ENCODE results near the gene GJA5.

Gene GJA5

DNA sequence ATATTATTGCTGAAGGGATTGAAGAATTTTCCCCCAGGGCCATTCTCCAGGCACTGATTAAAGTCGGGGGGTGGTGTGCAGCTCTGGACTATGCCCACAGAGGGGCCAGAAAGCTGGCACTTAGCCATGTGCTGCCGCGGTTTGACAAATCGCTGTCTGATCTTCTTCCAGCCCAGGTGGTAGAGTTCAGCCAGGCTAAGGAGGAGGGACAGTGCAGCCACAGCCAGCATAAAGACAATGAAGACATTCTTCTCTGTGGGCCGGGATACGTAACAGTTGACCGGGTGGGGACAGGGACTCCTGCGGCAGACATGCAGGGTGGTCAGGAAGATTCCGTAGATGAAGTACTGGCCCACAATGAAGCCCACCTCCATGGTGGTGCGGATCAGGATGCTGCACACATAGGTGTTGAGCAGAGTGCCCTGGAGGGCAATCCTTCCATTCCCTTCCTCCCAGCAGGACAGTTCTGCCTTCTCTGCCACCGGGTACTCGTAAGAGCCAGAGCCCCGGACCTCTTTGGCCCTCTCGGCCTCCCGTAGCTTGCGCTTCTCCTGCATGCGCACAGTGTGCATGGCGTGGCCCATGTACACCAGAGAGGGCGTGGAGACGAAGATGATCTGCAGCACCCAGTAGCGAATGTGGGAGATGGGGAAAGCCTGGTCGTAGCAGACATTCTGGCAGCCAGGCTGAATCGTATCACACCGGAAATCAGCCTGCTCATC lies 1.9 kb downstream of the GJA5 start:
- H3K27me3 ChIP-seq (replicated peaks), result no peaks in the 10 kb centered on the region
- H3K27ac ChIP-seq, result no peak overlapping the region
- H3K36me3 ChIP-seq (replicated peaks), result no peaks in the 10 kb centered on the region
- TF ChIP-seq, protein P1, sequence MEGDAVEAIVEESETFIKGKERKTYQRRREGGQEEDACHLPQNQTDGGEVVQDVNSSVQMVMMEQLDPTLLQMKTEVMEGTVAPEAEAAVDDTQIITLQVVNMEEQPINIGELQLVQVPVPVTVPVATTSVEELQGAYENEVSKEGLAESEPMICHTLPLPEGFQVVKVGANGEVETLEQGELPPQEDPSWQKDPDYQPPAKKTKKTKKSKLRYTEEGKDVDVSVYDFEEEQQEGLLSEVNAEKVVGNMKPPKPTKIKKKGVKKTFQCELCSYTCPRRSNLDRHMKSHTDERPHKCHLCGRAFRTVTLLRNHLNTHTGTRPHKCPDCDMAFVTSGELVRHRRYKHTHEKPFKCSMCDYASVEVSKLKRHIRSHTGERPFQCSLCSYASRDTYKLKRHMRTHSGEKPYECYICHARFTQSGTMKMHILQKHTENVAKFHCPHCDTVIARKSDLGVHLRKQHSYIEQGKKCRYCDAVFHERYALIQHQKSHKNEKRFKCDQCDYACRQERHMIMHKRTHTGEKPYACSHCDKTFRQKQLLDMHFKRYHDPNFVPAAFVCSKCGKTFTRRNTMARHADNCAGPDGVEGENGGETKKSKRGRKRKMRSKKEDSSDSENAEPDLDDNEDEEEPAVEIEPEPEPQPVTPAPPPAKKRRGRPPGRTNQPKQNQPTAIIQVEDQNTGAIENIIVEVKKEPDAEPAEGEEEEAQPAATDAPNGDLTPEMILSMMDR (IDR thresholded peaks at IDR 0.05; ENCODE audit: low read depth, low read length, missing control alignments), result no peak
- in situ Hi-C loops (cut with HindIII; ENCODE audit: low pct_ligation_motif_present, low sequenced_read_pairs), result no loop called here
- H3K4me3 ChIP-seq (ENCODE audit: low read depth, low read length), result no peak overlapping the region
- DNase-seq, result no peak

- in situ Hi-C loops (cut with HindIII; ENCODE audit: low pct_ligation_motif_present, low sequenced_read_pairs), result no loop called here
- TF ChIP-seq, protein P1 (IDR thresholded peaks at IDR 0.05; ENCODE audit: low read depth, low read length, missing control alignments), result no peak
- H3K27me3 ChIP-seq (replicated peaks), result no peaks in the 10 kb centered on the region
- no peak overlapping the region for H3K27ac ChIP-seq
- H3K4me3 ChIP-seq (ENCODE audit: low read depth, low read length), result no peak overlapping the region
- no peak for DNase-seq
- H3K36me3 ChIP-seq (replicated peaks), result no peaks in the 10 kb centered on the region
Observed at GRCh38 chr1:147757015-147757990, 3.1 kb downstream of the GJA5 start.

GRCh38 chr1:147756341-147756740 lies 4.1 kb downstream of the GJA5 start:
- in situ Hi-C loops (cut with HindIII; ENCODE audit: low pct_ligation_motif_present, low sequenced_read_pairs), result no loop called here
- Histone ChIP-seq H3K27me3 (replicated peaks) (no peaks in the 10 kb centered on the region), H3K4me3 (ENCODE audit: low read depth, low read length) (no peak overlapping the region), H3K36me3 (replicated peaks) (no peaks in the 10 kb centered on the region), H3K27ac (no peak overlapping the region)
- DNase-seq, result no peak
- TF ChIP-seq, protein P1 (IDR thresholded peaks at IDR 0.05; ENCODE audit: low read depth, low read length, missing control alignments), result no peak

GRCh38 chr1:147754661-147755060 lies 5.7 kb downstream of the GJA5 start:
- no peaks in the 10 kb centered on the region for H3K27me3 ChIP-seq (replicated peaks)
- TF ChIP-seq, protein P1 (IDR thresholded peaks at IDR 0.05; ENCODE audit: low read depth, low read length, missing control alignments), result no peak
- no peak for DNase-seq
- H3K4me3 ChIP-seq (ENCODE audit: low read depth, low read length), result no peak overlapping the region
- in situ Hi-C loops (cut with HindIII; ENCODE audit: low pct_ligation_motif_present, low sequenced_read_pairs), result no loop called here
- H3K27ac ChIP-seq, result no peak overlapping the region
- H3K36me3 ChIP-seq (replicated peaks), result no peaks in the 10 kb centered on the region

- H3K36me3 ChIP-seq (replicated peaks), result no peaks in the 10 kb centered on the region
- TF ChIP-seq, protein P1 (IDR thresholded peaks at IDR 0.05; ENCODE audit: low read depth, low read length, missing control alignments), result no peak
- H3K27ac ChIP-seq, result no peak overlapping the region
- no peak overlapping the region for H3K4me3 ChIP-seq (ENCODE audit: low read depth, low read length)
- no peak for DNase-seq
- in situ Hi-C loops (cut with HindIII; ENCODE audit: low pct_ligation_motif_present, low sequenced_read_pairs), result no loop called here
- H3K27me3 ChIP-seq (replicated peaks), result no peaks in the 10 kb centered on the region
Observed at GRCh38 chr1:147753081-147753480, 7.3 kb downstream of the GJA5 start.

Measured in brain microvascular endothelial cell (primary cell).